Putamen (tissue), 1 donor: ENCODE results near the gene B9D2.
A peak's percentile ranks its signal among the peaks of the same experiment; 100 is the strongest.
"Not testable (repeated sequence)": the region's sequence is repeated elsewhere in the genome, so short reads cannot be mapped to it uniquely, and the experiment has no call there.

ENCODE experiments used
- DNase-seq: peaks from one replicate; pipeline ENCODE4 v3.0.0-alpha.2; 2016; ENCODE audit warnings: low spot score

Gene B9D2

DNA sequence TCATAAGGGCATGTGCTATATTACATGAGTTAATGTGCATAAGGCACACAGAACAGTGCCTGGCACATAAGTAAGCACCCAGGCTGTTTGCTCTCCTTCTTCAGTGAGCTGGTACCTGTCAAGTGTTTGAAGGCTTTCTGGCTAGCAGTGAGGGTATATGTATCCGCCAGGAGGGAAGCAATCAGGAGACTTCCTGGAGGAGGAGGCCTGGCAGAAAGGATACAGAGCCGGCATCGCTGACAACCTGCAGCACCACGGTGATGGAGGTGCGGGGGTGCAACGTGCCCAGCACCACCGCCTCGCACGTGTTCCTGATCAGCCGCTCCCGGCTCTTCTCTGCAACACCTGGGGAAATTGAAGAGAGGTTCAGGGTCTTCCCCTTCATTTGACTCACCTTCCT, 27.7 kb upstream of the B9D2 start:
- no peak for DNase-seq

DNA sequence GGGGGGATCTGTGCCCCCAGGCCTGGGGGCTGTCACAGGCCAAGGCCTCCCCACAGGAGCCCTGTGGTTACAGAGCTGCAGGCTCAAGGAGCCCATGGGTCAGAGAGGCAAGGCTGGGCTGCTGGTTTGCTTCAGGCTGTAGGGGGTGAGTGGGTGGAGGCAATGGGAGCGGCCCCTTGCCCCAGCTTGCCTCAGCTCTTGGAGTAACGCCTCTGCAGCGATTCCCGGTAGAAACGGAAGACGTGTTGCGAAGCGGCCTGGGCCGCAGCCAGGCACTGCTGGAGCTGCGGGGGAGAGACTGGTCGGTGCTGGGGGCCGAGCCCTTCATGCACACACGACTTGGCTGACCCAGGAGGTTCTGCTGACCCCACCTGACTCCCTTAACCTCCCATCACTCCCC, 22.5 kb upstream of the B9D2 start:
- DNase-seq: no peak

DNA sequence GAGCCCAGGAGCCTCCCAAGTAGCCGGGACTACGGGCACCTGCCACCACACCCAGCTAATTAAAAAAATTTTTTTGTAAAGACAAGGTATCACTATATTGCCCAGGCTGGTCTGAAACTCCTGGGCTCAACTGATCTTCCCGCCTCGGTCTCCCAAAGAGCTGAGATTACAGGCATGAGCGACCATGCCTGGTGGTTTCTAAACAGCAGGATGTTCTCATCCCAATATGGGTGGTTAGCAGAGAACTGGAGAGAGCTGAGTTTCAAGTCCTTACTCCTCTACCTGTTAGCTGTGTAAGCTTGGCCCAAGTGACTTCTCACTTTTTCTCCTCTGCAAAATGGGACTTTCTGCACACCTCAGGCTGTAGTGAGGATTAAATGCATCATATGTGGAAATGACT, 20.4 kb upstream of the B9D2 start:
- DNase-seq: no peak

DNA sequence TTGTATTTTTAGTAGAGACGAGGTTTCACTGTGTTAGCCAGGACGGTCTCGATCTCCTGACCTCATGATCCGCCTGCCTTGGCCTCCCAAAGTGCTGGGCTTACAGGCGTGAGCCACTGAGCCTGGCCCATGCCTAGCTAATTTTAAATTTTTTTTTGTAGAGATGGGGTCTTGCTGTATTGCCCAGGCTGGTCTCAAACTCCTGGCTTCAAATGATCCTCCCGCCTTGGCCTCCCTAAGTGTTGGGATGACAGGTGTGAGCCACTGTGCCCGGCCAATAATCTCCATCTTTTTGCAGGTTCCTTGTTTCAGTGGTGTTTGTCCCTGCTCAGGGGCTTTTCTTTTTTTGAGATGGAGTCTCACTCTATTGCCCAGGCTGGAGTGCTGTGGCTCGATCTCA, 17.6 kb upstream of the B9D2 start:
- not testable (repeated sequence) for DNase-seq

DNA sequence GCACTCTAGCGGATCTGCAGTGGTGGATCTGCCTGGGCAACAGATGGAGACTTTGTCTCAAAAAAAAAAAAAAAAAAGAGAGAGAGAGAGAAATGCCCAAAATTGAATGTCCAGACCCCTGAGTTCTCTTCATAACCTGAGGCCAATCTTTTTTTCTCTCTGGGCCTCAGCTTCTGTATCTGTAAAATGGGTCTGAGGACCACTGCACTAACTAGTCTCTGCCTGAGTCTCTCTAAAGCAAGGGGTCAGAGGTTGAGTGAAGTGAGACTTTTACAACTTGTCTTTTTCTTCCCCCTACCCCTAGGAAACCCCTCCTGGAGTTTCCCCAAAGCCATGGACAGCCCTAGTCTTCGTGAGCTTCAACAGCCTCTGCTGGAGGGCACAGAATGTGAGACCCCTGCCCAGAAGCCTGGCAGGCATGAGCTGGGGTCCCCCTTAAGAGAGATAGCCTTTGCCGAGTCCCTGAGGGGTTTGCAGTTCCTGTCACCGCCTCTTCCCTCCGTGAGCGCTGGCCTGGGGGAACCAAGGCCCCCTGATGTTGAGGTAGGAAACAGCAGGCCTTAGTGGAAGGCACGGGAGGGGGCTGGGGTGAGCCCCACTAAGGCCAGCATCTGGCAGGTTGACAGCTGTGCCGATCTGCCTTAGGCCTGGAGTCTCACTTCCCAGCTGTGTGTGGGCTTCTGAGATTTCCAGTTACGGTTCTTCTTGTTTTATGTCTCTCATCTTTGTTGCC, 14.2 kb upstream of the B9D2 start:
- no peak for DNase-seq

DNA sequence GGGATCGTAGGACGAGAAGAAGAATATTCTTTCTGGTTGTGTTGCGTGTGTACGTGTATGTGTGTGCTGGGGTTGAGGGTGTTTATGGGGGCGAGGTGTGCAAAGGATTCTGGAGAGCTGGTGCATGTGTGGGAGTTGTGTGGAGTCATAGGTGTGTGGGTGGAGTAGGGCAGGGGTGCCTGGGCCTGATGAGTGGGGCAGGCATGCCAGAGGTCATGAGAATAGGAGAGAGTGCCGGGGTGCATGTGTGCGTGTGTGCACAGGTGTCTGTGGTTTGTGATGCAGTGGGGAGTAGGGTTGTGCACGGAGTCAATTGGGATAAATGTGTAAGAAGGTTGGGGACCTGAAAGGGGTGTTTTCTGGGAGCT, 13.0 kb upstream of the B9D2 start:
- no peak for DNase-seq

DNA sequence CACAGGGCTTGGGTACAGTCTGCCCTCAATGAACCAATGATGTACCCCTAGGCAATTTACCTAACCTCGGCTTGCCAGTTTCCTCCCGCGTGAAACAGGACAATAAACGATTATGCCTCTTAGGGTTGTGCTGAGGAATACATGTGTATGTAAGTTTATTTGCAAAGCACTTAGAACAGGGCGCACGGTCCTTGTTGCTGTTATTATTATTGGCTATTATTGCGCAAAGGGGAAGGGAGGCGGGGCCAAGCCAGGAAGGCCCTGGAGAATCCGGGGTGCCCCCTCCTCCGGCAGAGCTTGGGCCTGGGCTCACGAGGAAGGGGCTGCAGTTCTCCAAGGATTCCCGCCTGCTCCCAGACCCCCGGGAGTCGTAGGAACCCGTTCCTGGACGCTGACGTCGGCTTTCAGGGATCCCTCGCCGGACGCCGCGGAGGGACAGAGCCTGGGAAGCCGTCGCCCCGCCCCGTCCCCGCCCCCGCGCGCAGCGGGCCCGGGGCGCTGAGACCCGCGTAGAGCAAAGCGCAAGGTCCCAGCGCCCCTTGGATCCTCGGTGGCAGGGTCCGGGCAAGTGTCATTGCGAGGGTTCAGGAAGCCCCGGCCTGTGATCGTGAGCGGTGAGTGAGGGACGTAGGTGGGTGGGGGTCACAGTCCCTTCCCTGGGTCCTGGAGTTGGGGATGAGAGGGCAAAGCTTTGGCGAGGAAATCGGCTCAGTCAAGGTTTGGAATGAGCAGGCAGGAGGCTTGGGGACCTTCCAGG, 12.5 kb upstream of the B9D2 start, which contains the start of gene TMEM91:
TMEM91 (plus strand) TSS at position 293 of the 757 bp plus-strand sequence. CDS start 1,777 bp downstream, outside the sequence.
- no peak for DNase-seq

DNA sequence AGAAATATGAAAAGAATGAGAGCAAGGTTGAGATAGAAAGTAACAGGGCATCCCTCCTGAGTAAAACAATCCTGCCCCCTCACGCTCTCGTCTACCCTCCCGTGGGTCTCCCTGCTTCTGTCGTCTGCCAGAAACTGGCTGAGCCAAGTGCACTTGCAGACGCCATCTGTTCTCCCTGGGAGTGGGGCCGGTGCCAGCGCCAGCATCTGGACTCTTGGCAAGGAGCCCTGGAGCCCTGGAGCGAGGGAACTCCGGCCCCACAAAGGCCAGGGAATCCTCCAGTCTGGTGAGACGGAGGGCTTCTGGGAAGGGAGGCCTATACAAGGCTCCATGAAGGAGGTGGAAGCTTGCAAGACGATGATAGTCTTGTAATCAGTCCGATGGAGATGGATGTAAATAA, 10.0 kb upstream of the B9D2 start:
- DNase-seq: peak; percentile 66

DNA sequence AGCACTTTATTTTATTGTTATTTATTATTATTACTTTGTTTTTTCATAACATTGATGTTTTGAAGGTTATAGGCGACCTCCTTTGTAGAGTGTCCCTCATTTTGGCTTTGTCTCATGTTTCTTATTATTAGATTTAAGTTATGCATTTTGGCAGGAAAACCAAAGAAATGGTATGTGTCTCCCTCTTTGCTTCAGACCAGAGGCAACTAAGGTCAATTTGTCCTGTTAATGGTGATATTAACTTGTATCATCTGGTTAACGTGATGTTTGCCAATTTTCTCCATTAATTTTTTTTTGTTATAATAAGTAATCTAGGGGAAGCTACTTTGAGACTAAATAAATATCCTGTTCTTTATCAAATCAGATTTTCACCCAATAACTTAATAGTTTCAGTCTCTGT, 8.6 kb upstream of the B9D2 start:
- no peak for DNase-seq

DNA sequence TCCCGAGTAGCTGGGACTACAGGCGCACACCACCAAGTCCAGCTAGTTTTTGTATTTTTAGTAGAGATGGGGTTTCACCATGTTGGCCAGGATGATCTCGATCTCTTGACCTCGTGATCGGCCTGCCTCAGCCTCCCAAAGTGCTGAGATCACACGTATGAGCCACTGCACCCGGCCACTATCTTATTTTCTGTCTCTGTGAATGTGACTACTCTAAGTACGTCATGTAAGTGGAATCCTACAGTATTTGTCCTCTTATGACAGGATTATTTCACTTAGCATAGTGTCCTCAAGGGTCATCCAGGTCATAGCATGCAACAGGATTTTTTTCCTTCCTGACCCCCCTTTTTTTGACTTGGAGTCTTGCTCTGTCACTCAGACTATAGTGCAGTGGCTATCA, 7.6 kb upstream of the B9D2 start:
- no peak for DNase-seq

DNA sequence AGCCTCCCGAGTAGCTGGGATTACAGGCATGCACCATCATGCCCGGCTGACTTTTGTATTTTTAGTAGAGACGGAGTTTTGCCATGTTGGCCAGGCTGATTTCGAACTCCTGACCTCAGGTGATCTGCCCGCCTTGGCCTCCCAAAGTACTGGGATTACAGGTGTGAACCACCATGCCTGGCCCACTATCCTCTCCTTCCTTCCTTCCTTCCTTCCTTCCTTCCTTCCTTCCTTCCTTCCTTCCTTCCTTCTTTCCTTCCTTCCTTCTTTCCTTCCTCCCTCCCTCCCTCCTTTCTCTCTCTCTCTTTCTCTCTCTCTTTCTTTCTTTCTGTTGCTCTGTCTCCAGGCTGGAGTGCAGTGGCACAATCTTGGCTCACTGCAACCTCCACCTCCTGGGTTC, 7.2 kb upstream of the B9D2 start:
- DNase-seq: not testable (repeated sequence)

DNA sequence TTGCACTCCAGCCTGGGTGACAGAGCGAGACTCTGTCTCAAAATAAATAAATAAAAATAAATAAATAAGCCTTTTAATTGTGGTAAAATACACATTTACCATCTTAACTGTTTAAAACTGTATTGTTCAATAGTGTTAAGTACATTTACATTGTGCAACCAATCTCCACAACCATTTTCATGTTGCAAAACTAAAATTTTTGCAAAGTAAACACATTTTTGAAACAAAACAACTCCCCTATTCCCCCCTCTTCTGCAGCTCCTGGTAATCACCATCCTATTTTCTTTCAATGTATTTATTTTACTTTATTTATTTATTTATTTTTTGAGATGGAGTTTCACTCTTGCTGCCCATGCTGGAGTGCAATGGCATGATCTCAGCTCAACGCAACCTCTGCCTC, 5.8 kb upstream of the B9D2 start:
- DNase-seq: no peak

DNA sequence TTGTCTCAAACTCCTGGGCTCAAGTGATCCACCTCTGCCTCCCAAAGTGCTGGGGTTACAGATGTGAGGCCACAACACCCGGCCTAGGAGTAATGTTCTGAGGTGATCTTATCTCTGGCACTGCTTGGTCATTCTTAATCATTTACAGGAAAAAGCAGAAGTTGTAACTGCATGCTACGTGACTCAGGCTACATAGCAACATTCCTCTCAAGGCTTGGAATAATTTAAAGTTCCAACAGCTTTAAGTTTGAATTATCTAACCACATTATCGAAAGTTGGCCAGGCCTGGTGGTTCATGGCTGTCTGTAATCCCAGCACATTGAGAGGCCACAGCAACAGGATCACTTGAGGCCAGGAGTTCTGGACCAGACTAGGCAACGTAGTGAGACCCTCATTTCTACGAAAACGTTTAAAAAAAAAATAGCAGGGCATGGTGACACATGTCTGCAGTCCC, 3.9 kb upstream of the B9D2 start:
- no peak for DNase-seq

DNA sequence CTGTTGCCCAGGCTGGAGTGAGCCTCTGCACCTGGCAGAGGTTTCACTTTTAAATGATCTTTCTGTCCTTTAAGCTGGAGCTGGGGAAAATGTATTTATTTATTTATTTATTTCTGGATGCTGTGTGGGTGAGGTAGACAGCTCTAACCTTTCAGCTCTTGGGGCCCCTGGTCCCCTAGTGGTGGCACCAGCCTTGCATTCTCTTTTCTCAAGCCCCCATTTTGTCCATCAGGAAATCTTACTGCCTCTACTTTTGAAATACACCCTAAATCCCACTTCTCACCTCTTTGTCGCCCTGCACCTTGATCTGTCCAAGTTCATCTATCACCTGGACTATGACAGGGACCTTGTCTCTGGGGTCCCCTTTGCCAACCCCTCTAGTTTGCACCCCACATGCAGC, 2.1 kb upstream of the B9D2 start:
- DNase-seq: no peak

DNA sequence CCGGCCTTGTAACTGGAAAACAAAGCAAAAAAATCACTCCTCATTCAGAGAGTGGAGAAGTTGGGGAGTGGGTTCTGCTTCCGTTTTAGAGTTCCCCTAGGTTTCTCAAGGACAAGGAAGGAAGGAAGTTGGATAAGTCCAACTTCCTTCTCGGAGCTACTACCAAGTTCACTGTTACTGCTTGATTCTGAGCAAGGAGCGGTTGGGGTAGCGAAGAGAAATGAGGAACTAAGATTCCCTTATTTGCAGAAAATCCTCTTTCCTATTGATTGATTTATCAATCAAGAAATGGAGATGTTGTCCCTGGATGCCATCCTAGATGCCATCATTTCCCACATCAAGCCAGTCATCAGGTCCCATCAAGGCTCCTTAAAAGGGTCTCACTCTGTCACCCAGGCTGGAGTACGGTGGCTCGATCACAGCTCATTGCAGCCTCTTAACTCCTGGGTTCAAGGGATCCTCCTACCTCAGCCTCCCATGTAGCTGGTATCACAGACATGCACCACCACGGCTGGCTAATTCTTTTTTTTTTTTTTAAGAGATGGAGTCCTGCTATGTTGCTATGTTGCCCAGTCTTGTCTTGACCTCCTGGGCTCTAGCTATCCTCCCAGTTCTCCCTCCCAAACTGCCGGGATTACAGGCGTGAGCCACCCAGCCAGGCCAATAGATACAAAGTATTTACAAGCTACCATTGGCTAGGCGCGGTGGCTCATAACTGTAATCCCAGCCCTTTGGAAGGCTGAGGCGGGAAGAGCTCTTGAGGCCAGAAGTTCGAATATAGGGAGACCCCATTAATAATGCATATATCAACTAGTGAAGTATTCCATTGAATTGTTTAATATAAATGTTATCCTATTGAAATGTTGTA, 809 bp upstream of the B9D2 start:
- no peak for DNase-seq

DNA sequence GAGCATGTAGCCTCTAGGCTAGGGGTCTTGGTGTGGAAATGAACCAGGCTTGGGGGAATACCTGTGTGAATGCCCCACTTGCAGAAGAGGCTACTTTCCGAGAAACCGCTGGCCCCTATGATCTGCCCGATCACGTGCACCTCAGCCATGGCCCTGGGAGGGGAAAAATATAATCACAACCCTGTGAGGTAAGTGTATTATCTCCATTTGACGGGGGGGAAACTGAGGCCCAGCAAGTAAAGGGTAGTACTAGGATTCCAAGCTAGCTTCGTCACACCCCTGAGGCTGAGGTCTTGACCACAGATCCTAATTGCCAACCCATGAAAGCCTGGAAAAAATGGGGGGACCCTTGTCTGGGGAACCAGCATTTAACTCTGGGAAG, 587 bp downstream of the B9D2 start:
- no peak for DNase-seq

DNA sequence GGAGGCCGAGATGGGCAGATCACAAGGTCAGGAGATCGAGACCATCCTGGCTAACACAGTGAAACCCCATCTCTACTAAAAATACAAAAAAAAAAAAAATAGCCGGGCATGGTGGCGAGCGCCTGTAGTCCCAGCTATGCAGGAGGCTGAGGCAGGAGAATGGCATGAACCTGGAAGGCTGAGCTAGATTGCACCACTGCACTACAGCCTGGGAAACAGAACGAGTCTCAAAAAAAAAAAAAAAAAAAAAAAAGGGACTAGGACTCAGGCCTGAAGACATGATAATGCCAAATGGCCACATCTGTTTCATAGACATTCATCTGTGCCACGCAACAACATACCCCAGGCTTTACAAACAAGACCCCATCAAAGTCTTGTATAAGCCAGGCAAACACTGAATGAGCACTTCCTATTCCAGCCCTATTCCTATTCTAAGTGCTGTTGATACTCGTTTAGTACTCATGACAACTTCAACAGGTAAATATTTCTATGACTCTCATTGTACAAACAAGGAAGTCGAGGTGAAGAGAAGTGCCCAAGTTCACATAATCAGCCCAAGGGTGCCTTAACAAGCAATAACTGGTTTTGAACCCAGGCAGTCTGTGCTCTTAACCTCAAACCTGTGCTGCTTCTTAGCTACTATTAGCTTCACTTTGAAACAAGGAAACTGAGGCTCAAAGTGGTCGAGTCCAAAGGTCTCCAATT, 1.7 kb downstream of the B9D2 start:
- no peak for DNase-seq

DNA sequence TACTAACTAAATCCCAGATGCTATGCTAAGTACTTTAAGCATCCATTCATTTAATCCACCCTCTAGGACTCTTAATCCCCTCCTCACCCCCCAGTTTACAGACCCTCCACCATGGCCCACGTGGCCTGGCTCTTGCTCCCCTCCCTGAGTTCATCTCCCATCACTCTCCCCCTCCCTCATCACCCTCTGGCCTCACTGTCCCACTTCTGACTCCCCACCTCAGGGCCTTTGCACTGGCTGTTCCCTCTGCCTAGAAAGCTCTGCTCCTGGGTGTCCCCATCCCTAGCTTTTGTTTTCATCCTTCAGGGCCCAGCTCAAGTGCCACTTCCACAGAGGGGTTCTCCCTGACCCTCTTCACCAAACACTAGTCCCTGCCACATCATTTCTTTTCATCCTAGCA, 4.2 kb downstream of the B9D2 start:
- DNase-seq: no peak

DNA sequence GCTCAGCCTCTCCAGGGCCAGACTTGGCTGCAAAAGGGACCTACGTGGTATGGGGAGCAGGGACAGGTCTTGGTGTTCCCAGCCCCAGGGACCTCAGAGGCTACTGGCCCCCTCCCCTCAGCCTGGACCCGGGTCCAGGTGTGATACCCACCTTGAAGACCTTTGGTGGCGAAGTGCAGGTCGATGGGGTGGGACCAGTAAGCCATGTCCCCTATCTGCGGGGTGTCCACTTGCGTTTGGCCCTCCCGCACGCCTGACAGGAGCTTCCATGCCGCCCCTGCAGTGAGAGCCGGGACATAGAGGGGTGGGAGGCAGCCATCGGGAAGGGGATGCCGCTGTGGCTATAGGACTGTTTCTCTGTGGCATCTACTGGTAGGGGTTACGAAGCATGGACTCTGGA, 6.2 kb downstream of the B9D2 start:
- DNase-seq: no peak

DNA sequence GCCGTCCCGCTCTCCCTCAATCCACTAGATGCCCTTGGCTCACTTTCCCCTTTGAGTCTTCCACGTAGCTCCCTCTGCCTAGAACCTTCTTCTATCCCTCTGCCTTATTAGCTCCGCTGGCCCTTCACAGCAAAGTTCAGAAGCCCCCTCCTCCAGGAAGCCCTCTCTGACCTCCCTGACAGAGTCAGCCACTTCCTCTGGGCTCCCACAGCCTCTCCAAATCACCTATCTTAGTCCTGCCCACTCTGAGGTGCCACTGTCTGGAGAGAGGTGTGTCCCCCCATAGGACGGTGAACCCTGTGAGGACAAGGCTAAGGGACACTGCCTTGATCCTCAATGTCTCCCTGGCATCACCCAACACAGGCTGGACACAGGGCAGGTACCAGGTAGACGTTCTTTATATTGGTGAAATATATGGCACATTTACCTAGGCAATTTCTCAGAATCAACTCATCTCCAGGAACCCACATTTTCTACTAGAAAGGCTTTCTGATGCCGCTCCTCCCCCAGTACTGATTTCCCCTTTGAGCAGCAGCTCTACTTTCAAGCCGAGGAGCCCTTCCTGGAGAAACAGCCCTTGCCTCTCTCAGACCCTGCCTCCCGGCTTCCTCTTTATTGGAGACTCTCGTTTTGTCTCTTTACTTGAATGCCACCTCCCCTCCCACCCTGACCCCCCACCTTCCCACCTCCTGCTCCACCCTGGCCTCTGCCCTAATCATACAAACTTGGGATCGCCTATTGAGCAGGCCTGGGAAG, 6.8 kb downstream of the B9D2 start:
- no peak for DNase-seq

DNA sequence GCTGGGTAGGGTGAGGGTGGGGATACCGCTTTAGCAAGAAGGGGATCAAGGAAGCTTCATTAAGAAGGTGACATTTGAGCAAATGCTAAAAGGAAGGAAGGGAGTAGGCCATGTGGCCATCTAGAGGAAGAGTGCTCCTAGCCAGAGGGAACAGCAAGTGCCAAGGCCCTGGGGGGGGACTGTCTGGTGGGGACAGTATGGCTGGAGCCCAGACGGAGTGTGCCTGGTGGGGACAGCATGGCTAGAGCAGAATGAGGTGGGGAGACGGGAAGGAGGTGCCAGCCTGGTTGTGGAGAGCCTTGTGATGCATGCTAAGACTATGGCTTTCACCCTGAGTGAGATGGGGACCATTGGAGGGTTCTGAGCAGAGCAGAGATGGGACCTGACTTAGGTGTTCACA, 8.1 kb downstream of the B9D2 start:
- no peak for DNase-seq
